Muscle layer of duodenum (tissue), 2 donors: Measurements from ENCODE around the gene PTOV1.
A peak's percentile ranks its signal among the peaks of the same experiment; 100 is the strongest.
"Not testable (repeated sequence)": the region's sequence is repeated elsewhere in the genome, so short reads cannot be mapped to it uniquely, and the experiment has no call there.

Experiments
- H3K27ac ChIP-seq: one replicate; pipeline ENCODE4 v1.7.0; 2013; ENCODE audit warnings: mild to moderate bottlenecking, low read length
- H3K27me3 ChIP-seq: one replicate; pipeline ENCODE4 v1.7.0; 2013; ENCODE audit warnings: low read depth, mild to moderate bottlenecking, control low read depth, low read length
- H3K36me3 ChIP-seq, 2 donors: one replicate each; pipeline ENCODE4 v1.7.0; 2013; ENCODE audit warnings: low read length in 2 of 2, control low read depth in 1 of 2, mild to moderate bottlenecking in 1 of 2; ENCODE audit not compliant: insufficient read depth in 2 of 2, control insufficient read depth in 1 of 2
- H3K4me1 ChIP-seq, 2 donors: one replicate each; pipeline ENCODE4 v1.7.0; 2013; ENCODE audit warnings: low read length in 2 of 2, mild to moderate bottlenecking in 2 of 2, control low read depth in 1 of 2, moderate library complexity in 1 of 2; ENCODE audit not compliant: insufficient read depth in 2 of 2, control insufficient read depth in 1 of 2
- H3K4me3 ChIP-seq, 2 donors: one replicate each; pipeline ENCODE4 v1.7.0; 2013; ENCODE audit warnings: low read length in 2 of 2, low read depth in 1 of 2, mild to moderate bottlenecking in 1 of 2
- H3K9me3 ChIP-seq, 2 donors: one replicate each; pipeline ENCODE4 v1.7.0; 2013; ENCODE audit warnings: low read length in 2 of 2, control low read depth in 1 of 2, mild to moderate bottlenecking in 1 of 2; ENCODE audit not compliant: control insufficient read depth in 1 of 2
- donor health status: healthy.

Gene PTOV1

GRCh38 chr19:49819452-49820115 is 31.4 kb upstream of the PTOV1 start:
- Histone ChIP-seq H3K36me3 (peaks cover 11 to 28% of the 10 kb centered on the region in 2 donors), H3K4me1 (peaks cover 7 to 11% of the 10 kb centered on the region in 2 donors), H3K27ac (peak overlapping the region; percentile 96), H3K4me3 (peak overlapping the region; percentile 89 to 99)
- H3K9me3 ChIP-seq, H3K27me3 ChIP-seq: not testable (repeated sequence)

DNA sequence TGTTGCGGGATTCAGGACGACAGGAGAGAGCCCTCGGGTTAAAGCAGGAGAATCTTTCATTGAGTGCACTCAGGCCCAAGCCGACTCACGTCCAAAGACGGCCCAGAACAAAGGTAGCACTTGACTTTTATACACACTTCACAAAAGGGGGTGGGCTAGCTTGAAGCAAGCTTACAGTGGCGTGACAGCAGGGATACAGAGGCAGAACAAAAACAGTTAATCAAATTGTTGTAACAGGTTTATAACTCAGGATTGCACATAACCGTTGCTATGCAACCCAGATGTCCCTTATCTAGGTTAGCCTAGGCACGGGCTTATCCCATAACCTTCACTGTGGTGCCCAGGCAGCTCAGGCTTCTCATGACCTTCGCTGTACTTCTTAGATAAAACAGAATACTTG is 30.8 kb upstream of the PTOV1 start:
- H3K36me3 ChIP-seq = peaks cover 11 to 28% of the 10 kb centered on the region in 2 donors
- no peaks in the 10 kb centered on the region for H3K27me3 ChIP-seq
- H3K27ac ChIP-seq = no peak overlapping the region
- peaks cover 7 to 11% of the 10 kb centered on the region in 2 donors for H3K4me1 ChIP-seq
- no peaks in the 10 kb centered on the region for H3K9me3 ChIP-seq
- H3K4me3 ChIP-seq = no peak overlapping the region

DNA sequence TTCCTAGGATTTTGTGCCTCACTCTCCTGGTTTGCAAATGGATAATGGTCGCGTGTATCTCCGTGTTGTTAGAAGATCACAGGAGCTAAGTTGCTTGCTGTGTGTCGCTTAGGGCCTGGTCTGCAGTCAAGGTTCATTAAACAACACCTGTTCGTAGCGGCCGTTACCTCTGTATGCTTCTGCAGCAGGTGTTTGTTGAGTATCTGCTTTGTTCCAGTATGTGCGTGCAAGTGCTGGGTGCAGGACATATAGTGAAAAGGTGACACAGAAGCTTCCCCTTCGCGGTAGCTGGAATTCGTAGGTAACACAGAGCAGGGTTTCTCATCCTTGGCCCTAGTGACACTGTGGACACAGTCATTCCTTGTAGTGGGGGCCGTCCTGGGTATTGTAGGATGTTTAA is 27.5 kb upstream of the PTOV1 start:
- H3K9me3 ChIP-seq = no peaks in the 10 kb centered on the region
- no peak overlapping the region for H3K27ac ChIP-seq
- H3K4me3 ChIP-seq = no peak overlapping the region
- peaks cover 7 to 11% of the 10 kb centered on the region in 2 donors for H3K4me1 ChIP-seq
- no peaks in the 10 kb centered on the region for H3K27me3 ChIP-seq
- H3K36me3 ChIP-seq = peaks cover 22 to 23% of the 10 kb centered on the region in 2 donors

DNA sequence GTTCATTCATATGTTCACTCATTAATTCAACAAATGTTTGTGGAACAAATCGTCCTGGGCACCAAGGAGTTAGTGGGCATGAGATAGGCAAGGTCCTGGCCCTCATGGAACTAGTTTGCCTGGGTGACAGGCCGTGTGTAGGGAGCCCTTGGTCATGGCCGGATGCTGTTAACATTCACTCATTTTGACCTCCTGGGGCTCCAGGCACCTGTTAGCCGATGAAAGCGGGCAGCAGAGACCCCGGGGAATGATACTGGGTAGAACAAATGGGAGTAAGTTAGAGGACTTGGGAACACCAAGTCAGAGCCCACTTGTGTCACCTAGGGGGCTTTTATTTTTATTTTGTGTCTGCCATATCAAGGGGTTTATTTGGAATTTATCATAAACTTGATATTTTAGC is 26.3 kb upstream of the PTOV1 start:
- no peaks in the 10 kb centered on the region for H3K9me3 ChIP-seq
- peaks cover 0 to under 1% of the 10 kb centered on the region in 2 donors for H3K4me1 ChIP-seq
- no peak overlapping the region for H3K27ac ChIP-seq
- H3K27me3 ChIP-seq = no peaks in the 10 kb centered on the region
- H3K4me3 ChIP-seq = no peak overlapping the region
- peaks cover 25 to 34% of the 10 kb centered on the region in 2 donors for H3K36me3 ChIP-seq

DNA sequence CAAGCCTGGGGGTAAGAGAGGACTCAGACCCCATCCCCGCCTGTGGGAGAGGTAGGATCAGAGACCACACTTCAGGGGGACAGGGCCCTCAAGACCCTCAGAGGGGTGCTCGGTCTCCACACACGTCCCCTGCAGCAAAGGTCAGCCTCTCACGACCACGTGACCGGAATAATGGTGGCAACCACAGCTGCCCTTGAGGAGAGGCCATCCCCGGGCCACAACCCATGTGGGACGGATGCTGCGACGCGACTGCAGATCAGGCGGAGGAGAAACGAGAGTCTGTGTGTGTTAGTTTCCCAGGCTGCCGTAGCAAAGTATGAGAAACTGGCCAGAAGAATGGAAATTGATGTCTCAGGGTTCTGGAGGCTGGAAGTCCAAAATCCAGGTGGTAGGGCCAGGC is 23.9 kb upstream of the PTOV1 start:
- H3K4me1 ChIP-seq = no peaks in the 10 kb centered on the region
- H3K27me3 ChIP-seq = no peaks in the 10 kb centered on the region
- H3K27ac ChIP-seq = no peak overlapping the region
- peaks cover 21 to 53% of the 10 kb centered on the region in 2 donors for H3K36me3 ChIP-seq
- no peaks in the 10 kb centered on the region for H3K9me3 ChIP-seq
- no peak overlapping the region for H3K4me3 ChIP-seq

DNA sequence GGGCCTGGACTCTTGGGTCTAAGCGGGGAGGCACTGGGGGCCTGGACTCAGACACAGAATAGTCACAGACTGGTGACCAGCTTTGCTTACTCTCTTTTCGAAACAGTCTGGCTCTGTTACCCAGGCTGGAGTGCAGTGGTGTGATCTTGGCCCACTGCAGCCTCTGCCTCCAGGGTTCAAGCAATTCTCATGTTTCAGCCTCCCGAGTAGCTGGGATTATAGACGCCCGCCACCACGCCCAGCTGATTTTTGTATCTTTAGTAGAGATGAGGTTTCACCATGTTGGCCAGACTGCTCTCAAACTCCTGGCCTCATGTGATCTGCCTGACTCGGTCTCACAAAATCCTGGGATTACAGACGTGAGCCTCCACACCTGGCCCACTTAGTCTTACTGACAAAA is 21.8 kb upstream of the PTOV1 start:
- no peaks in the 10 kb centered on the region for H3K4me1 ChIP-seq
- peaks cover 30 to 60% of the 10 kb centered on the region in 2 donors for H3K36me3 ChIP-seq
- no peak overlapping the region for H3K27ac ChIP-seq

GRCh38 chr19:49829721-49830120 is 21.2 kb upstream of the PTOV1 start:
- H3K36me3 ChIP-seq = peaks cover 30 to 64% of the 10 kb centered on the region in 2 donors
- no peaks in the 10 kb centered on the region for H3K4me1 ChIP-seq
- no peak overlapping the region for H3K27ac ChIP-seq
- H3K4me3 ChIP-seq = no peak overlapping the region
- no peaks in the 10 kb centered on the region for H3K27me3 ChIP-seq
- no peaks in the 10 kb centered on the region for H3K9me3 ChIP-seq

More for the DNA sequence above, 21.8 kb upstream of the PTOV1 start:
- Histone ChIP-seq H3K27me3 (no peaks in the 10 kb centered on the region), H3K4me3 (no peak overlapping the region), H3K9me3 (no peaks in the 10 kb centered on the region)

GRCh38 chr19:49830766-49831165 is 20.2 kb upstream of the PTOV1 start:
- Histone ChIP-seq H3K4me1 (no peaks in the 10 kb centered on the region), H3K36me3 (peaks cover 34 to 75% of the 10 kb centered on the region in 2 donors), H3K4me3 (no peak overlapping the region), H3K9me3 (no peaks in the 10 kb centered on the region), H3K27me3 (no peaks in the 10 kb centered on the region), H3K27ac (no peak overlapping the region)

DNA sequence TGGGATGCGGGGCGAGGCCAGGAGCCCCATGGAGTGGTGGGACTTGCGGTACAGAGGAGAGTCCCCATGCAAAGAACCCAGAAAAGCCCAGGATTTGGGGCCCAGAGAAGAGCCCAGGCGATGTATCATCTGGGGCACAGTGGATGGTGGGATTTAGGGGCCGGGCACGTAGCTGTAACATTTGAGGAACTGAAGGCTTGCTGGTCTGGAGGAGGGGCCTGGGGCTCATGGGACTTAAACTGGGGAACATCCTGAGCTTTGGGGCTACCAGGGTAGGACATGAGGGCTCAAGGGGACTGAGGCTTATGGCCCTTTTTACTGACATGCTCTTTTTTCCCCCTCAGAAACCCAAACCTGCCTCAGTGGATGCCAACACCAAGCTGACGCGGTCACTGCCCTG is 19.4 kb upstream of the PTOV1 start:
- Histone ChIP-seq H3K4me1 (no peaks in the 10 kb centered on the region), H3K27me3 (no peaks in the 10 kb centered on the region), H3K36me3 (peaks cover 34 to 83% of the 10 kb centered on the region in 2 donors), H3K4me3 (no peak overlapping the region), H3K9me3 (no peaks in the 10 kb centered on the region), H3K27ac (no peak overlapping the region)

GRCh38 chr19:49832556-49832955 is 18.4 kb upstream of the PTOV1 start:
- Histone ChIP-seq H3K9me3 (no peaks in the 10 kb centered on the region), H3K36me3 (peaks cover 26 to 93% of the 10 kb centered on the region in 2 donors), H3K27me3 (no peaks in the 10 kb centered on the region), H3K27ac (no peak overlapping the region), H3K4me1 (no peaks in the 10 kb centered on the region), H3K4me3 (no peak overlapping the region)

GRCh38 chr19:49833599-49833998 is 17.4 kb upstream of the PTOV1 start:
- Histone ChIP-seq H3K4me3 (no peak overlapping the region), H3K27me3 (no peaks in the 10 kb centered on the region), H3K27ac (no peak overlapping the region), H3K4me1 (no peaks in the 10 kb centered on the region), H3K36me3 (peaks cover 26 to 97% of the 10 kb centered on the region in 2 donors), H3K9me3 (no peaks in the 10 kb centered on the region)

GRCh38 chr19:49835562-49835961 is 15.4 kb upstream of the PTOV1 start:
- Histone ChIP-seq H3K9me3 (no peaks in the 10 kb centered on the region), H3K4me3 (no peak overlapping the region), H3K27me3 (no peaks in the 10 kb centered on the region), H3K36me3 (peaks cover 35 to 89% of the 10 kb centered on the region in 2 donors), H3K27ac (no peak overlapping the region), H3K4me1 (no peaks in the 10 kb centered on the region)
